SU-DHL-6 (cell line): Measurements from ENCODE around the gene CLDN1.

ENCODE experiments used
- H2AFZ ChIP-seq: fragments of 200-600 bp; sonication (generic); 2 replicates; pipeline ENCODE4 v1.6.1; 2014; ENCODE audit warnings: low read depth, mild to moderate bottlenecking, moderate library complexity, mixed read lengths, antibody characterized with exemption, low read length; ENCODE audit not compliant: severe bottlenecking
- H3F3A ChIP-seq: fragments of 200-600 bp; shearing (Covaris generic); 2 replicates; pipeline ENCODE4 v1.6.0; 2016; ENCODE audit warnings: antibody characterized with exemption, mild to moderate bottlenecking; ENCODE audit not compliant: insufficient read depth
- H3K27ac ChIP-seq: fragments of 200-600 bp; sonication (generic); 2 replicates; pipeline ENCODE4 v1.5.1; 2016; ENCODE audit warnings: low read depth, mild to moderate bottlenecking, low read length, moderate library complexity, mixed read lengths
- H3K27me3 ChIP-seq: fragments of 200-600 bp; sonication (generic), shearing (Covaris generic); 2 replicates; pipeline ENCODE4 v1.6.0; 2014; ENCODE audit warnings: mild to moderate bottlenecking, low read length
- H3K36me3 ChIP-seq: fragments of 200-600 bp; sonication (generic); 2 replicates; pipeline ENCODE4 v1.6.1; 2014; ENCODE audit warnings: mild to moderate bottlenecking, low read length, mixed read lengths
- H3K4me2 ChIP-seq: fragments of 300-600, 200-600 bp; shearing (Covaris generic), sonication (generic); 2 replicates; pipeline ENCODE4 v1.6.0; 2014; ENCODE audit warnings: low read length, low read depth, mild to moderate bottlenecking; ENCODE audit not compliant: poor library complexity, severe bottlenecking
- H3K4me3 ChIP-seq: fragments of 200-600 bp; sonication (generic); 2 replicates; pipeline ENCODE4 v1.5.1; 2014; ENCODE audit warnings: antibody characterized with exemption, low read length, mild to moderate bottlenecking, mixed read lengths; ENCODE audit not compliant: insufficient read depth, poor library complexity, severe bottlenecking
- H3K79me2 ChIP-seq: fragments of 200-600 bp; sonication (generic); 2 replicates; pipeline ENCODE4 v1.6.1; 2014; ENCODE audit warnings: mild to moderate bottlenecking, low read length, moderate library complexity; ENCODE audit not compliant: insufficient read depth
- H3K9ac ChIP-seq: fragments of 200-600 bp; sonication (generic); 2 replicates; pipeline ENCODE4 v1.7.0; 2014; ENCODE audit warnings: mild to moderate bottlenecking, low read length
- H3K9me2 ChIP-seq: fragments of 200-600 bp; sonication (generic); replicated peaks from 2 replicates; pipeline ENCODE4 v1.6.1; 2014; ENCODE audit warnings: low read length; ENCODE audit not compliant: insufficient read depth
- H3K9me3 ChIP-seq: fragments of 200-600 bp; sonication (generic); 2 replicates; pipeline ENCODE4 v1.6.1; 2014; ENCODE audit warnings: low read length, mixed read lengths; ENCODE audit not compliant: insufficient read depth
- H4K20me1 ChIP-seq: fragments of 200-600 bp; sonication (generic); 2 replicates; pipeline ENCODE4 v1.6.1; 2014; ENCODE audit warnings: low read depth, mild to moderate bottlenecking, antibody characterized with exemption, low read length, moderate library complexity, mixed read lengths
- EZH2phosphoT487 ChIP-seq: fragments of 200-600 bp; sonication (generic), shearing (Covaris generic); conservative IDR thresholded peaks from 2 replicates; pipeline ENCODE4 v1.6.1; 2018; ENCODE audit warnings: mild to moderate bottlenecking, antibody characterized with exemption, low read length, moderate library complexity, mixed read lengths
- TF ChIP-seq, protein P1 (sequence below): fragments of 200-600 bp; sonication (generic); IDR thresholded peaks from one replicate; pipeline ENCODE4 v1.5.1; 2017; ENCODE audit warnings: antibody characterized with exemption, mild to moderate bottlenecking, low read length, moderate library complexity; ENCODE audit not compliant: insufficient read depth, poor library complexity, severe bottlenecking

CLDN1 gene

DNA sequence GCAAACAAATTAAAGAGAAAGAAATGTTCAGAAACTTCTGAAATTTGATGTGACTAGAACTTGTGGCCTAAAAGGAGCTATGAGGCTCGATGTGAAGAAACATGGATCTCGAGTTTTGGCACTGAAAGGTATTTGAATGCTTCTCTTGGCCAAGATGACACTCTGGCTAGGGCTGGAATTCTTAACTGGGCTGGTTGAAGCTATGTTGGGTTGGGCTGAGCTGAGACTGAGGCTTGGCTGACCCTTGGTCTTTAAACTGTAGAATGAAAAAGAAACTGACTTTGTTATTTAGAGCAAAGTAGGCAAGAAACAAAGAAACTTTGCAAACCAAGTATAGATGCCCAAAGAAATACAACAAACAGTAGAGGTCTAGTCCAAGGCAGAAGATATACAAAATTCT, 37.6 kb upstream of the CLDN1 start:
- H3K4me3 ChIP-seq = no peak overlapping the region
- no peaks in the 10 kb centered on the region for H3F3A ChIP-seq
- no peak overlapping the region for H2AFZ ChIP-seq
- no peaks in the 10 kb centered on the region for H3K27me3 ChIP-seq
- no peaks in the 10 kb centered on the region for H3K9me2 ChIP-seq
- H3K36me3 ChIP-seq = no peaks in the 10 kb centered on the region
- H3K79me2 ChIP-seq = no peaks in the 10 kb centered on the region
- no peak overlapping the region for H3K4me2 ChIP-seq
- H3K9me3 ChIP-seq = no peaks in the 10 kb centered on the region
- TF ChIP-seq, protein P1, sequence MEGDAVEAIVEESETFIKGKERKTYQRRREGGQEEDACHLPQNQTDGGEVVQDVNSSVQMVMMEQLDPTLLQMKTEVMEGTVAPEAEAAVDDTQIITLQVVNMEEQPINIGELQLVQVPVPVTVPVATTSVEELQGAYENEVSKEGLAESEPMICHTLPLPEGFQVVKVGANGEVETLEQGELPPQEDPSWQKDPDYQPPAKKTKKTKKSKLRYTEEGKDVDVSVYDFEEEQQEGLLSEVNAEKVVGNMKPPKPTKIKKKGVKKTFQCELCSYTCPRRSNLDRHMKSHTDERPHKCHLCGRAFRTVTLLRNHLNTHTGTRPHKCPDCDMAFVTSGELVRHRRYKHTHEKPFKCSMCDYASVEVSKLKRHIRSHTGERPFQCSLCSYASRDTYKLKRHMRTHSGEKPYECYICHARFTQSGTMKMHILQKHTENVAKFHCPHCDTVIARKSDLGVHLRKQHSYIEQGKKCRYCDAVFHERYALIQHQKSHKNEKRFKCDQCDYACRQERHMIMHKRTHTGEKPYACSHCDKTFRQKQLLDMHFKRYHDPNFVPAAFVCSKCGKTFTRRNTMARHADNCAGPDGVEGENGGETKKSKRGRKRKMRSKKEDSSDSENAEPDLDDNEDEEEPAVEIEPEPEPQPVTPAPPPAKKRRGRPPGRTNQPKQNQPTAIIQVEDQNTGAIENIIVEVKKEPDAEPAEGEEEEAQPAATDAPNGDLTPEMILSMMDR = no peak
- TF ChIP-seq EZH2phosphoT487 = no peak
- no peak overlapping the region for H3K9ac ChIP-seq
- H4K20me1 ChIP-seq = no peaks in the 10 kb centered on the region
- H3K27ac ChIP-seq = no peak overlapping the region

DNA sequence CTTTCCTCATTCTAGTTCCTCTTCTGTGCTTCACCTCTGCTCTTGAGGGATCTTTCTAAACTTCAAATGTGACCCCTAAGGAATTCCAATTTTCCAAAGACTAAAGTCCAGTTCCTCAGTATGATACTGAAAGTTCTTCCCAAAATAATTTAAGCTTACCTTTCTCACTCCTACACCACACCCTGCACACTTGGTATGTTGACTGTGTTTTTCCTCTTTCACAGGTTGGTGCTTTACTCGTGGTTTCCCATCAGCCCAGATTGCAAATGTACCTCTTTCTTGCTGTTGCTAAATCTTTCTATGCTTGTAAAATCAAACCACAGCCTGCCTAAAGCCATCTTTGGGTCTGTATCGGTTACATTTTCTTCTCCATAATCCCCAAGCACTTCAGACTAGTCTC, 35.2 kb upstream of the CLDN1 start:
- no peak overlapping the region for H3K4me2 ChIP-seq
- no peaks in the 10 kb centered on the region for H3K27me3 ChIP-seq
- H2AFZ ChIP-seq = no peak overlapping the region
- H3K9me2 ChIP-seq = no peaks in the 10 kb centered on the region
- no peaks in the 10 kb centered on the region for H3F3A ChIP-seq
- H3K27ac ChIP-seq = no peak overlapping the region
- no peak overlapping the region for H3K4me3 ChIP-seq
- H3K79me2 ChIP-seq = no peaks in the 10 kb centered on the region
- H3K9me3 ChIP-seq = no peaks in the 10 kb centered on the region
- H3K9ac ChIP-seq = no peak overlapping the region
- no peaks in the 10 kb centered on the region for H4K20me1 ChIP-seq
- no peaks in the 10 kb centered on the region for H3K36me3 ChIP-seq
- TF ChIP-seq EZH2phosphoT487 = no peak
- TF ChIP-seq, protein P1 = no peak

DNA sequence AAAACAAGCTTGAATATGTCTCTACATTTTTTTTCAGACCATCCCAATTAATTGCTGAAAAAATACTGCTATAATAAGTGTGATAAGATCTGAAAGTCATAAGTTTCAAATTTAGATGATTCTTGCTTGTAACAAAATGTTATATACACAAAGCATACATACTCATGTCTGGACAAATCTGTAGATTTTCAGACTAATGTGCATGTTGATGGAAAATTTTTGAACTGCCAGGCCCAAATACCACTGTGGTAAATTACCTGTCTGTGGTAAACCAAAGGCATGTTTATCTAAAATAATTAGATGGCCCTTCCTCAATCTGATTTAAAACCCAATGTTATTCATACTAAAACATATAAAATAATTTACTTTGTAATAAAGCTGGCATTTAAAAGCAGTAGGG, 34.0 kb upstream of the CLDN1 start:
- Histone ChIP-seq H3K36me3 (no peaks in the 10 kb centered on the region), H3K4me3 (no peak overlapping the region), H3F3A (no peaks in the 10 kb centered on the region), H3K79me2 (no peaks in the 10 kb centered on the region), H3K9ac (no peak overlapping the region), H3K4me2 (no peak overlapping the region), H3K27me3 (no peaks in the 10 kb centered on the region), H3K9me3 (no peaks in the 10 kb centered on the region), H3K27ac (no peak overlapping the region), H4K20me1 (no peaks in the 10 kb centered on the region), H3K9me2 (no peaks in the 10 kb centered on the region), H2AFZ (no peak overlapping the region)
- TF ChIP-seq, protein P1 = no peak
- no peak for TF ChIP-seq EZH2phosphoT487

DNA sequence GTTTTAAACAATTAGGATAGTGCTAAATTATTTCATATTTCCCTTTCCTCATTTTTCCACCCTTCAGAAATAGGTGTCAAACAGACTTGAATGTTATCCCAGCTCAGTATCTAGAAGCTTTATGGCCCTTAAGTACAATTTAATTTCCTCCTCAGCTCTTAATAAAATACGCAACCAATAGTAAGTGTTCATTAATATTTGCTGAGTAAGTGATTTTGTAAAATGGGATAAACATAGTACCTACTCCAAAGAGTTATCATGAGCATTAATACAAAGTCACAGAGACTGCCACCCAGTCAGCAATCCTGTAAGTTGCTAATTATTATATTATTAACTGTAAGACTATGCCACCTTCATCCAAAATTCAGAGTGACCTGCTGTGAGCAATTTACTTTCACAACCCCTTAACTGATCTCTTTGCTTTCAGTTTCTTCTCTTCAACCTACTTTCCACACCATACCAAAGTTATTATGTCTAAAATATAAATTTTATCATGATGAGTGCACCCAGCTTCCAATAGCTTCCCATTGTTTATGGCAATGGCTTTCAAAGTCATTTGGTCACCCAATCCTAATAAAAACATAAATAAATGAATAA, 30.7 kb upstream of the CLDN1 start:
- H3K9me2 ChIP-seq = no peaks in the 10 kb centered on the region
- H3K27me3 ChIP-seq = no peaks in the 10 kb centered on the region
- TF ChIP-seq, protein P1 = no peak
- no peak for TF ChIP-seq EZH2phosphoT487
- no peaks in the 10 kb centered on the region for H3K79me2 ChIP-seq
- no peaks in the 10 kb centered on the region for H4K20me1 ChIP-seq
- H3K9ac ChIP-seq = no peak overlapping the region
- no peak overlapping the region for H3K4me2 ChIP-seq
- H3K9me3 ChIP-seq = no peaks in the 10 kb centered on the region
- H3F3A ChIP-seq = no peaks in the 10 kb centered on the region
- H3K27ac ChIP-seq = no peak overlapping the region
- H2AFZ ChIP-seq = no peak overlapping the region
- H3K4me3 ChIP-seq = no peak overlapping the region
- no peaks in the 10 kb centered on the region for H3K36me3 ChIP-seq
